GM18498 (cell line): ENCODE results near the gene CRHR1.
"Not testable (repeated sequence)": the region's sequence is repeated elsewhere in the genome, so short reads cannot be mapped to it uniquely, and the experiment has no call there.

Source experiments
- ATAC-seq: cut with Tn5 transposase; IDR thresholded peaks from one replicate; pipeline ENCODE4 v1.9.1; 2021; ENCODE audit warnings: mild to moderate bottlenecking, moderate library complexity; ENCODE audit not compliant: unreplicated experiment

The CRHR1 gene

DNA sequence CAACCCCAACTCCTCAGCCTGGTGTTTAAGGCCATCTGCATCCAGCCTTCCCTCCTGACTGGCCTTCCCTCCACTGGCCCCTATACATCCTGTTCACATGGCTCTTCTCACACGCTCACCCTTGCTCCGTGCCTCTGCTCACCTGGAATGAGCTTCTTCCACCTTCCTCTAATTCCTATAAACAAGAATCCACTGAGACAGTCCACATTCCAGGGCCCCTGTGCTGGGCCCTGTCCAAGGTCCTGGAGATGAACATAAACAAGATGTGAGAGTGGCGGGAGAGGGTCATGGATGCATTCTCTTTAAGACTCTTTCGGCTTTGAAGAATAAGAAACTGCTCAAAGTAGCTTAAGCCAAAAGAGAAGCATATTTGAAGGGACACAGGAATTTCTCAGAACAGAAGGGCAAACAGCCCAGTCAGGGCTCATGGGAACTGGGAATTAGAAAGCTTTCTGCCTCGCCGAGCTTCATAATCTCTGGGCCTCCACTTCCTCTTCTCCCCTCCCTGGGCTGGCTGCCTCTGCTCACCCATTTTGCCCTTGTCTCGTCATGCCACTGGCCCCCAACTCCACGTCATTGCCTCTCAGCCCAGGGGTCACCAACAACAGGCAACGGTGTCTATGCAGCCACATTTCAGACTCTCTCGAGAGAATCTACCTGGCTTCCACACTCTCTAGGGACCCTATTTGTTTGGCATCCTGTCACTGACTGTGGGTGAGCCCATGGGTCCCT lies 74.0 kb downstream of the CRHR1 start:
- no peak for ATAC-seq

DNA sequence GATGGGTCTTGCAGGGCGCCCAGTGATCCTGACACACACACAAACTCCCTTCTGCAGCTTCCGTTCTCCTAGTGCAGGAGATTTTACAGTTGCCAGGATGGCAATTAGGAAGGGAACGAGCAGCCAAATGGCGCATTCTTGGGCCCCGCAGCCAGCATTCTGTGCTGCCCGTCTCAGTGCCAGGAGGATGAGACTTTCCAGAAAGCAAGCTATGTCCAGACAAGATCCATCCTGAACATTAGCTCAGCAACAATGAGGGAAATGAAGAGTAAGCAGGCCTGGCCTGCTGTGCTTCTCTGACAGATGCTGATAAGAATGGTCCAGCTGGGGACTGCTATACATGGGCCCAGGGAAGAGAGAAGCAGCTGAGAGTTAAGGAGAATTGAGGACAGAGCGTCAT lies 77.0 kb downstream of the CRHR1 start:
- ATAC-seq: no peak

DNA sequence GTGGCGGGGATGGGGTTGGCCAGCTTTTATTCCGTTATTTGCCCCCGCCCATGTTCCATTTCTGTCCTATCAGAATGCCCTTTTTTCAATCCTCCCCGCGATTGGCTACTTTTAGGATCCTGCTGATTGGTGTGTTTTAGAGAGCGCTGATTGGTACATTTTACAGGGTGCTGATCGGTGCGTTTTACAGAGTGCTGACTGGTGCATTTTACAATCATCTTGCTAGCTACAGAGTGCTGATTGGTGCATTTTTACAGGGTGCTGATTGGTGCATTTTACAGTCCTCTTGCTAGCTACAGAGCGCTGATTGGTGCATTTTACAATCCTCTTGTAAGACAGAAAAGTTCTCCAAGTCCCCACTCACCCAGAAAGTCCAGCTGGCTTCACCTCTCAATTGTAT lies 78.0 kb downstream of the CRHR1 start:
- not testable (repeated sequence) for ATAC-seq

DNA sequence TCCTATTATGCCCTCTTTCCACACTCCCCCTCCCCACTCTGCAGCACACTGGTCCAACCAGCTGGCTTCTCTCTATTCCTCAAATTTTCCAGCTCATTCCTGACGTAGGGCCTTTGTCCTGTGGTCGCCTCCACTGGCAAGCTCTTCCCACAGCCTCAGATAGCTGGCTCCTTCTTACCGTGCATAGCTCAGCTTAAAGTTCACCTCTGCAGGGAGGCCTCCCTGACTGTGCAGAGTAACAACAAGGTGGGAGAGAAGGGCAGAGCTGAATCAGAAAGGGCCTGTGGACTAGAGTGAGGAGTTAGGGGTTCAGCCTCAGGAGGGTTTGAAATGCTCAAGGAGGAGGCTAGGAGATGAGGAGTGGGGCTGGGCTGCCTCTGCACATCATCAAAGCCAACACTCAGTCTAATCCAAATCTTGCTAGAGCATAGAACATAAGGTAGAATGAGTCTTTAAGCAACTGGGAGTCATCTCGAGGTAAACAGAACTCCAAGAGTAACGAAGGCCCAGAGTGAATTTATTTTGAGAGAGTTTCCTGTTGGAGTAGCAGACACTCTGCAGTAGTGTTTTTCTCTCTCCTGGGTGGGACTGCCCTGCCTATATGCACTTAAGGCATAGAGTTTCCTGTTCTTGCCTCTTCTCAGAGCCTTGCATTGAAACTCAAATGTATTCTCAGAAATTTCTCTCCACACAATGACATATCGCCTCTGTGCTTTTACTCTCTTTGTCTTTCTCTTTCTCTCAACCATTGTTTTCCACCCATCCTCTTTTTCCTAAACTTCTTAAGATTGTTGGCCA lies 79.9 kb downstream of the CRHR1 start:
- ATAC-seq: no peak

DNA sequence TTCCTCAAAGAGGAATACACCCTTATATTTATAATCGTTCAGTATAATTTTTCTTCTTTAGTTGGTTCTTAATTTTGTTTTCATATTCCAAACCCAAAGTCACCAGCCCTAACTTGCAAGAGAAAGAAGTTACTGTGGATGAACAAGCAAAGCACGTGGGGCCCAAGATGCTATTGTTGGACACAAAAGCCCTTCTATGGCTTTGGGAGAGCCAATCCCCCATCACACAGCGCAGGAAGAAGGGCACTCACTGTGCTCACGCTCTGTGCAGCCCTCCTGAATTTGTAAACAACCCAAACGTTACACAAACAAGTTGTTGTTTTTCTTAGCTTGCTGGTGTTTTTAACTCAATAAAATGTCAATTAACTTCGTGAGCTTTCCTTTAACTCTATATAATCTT lies 83.1 kb downstream of the CRHR1 start:
- no peak for ATAC-seq

DNA sequence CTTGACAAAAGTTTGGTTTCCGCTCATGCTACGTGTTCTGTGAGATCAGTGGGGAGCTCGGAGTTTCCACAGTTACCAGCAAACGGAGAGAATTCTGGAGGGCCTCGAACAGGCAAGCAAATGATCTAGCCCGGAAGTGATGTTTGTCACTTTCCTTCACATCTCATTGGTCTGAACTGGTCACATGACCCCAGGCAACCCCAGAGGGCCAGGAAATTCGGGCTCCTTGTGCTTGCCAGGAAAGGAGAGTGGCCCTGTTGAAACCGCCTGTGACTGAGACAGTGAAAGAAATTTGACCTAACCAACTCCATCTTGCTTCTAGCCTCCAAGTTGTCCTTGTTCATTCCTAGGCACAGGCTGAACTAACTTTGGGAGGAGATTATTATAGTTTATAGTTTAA lies 83.6 kb downstream of the CRHR1 start:
- ATAC-seq: no peak

DNA sequence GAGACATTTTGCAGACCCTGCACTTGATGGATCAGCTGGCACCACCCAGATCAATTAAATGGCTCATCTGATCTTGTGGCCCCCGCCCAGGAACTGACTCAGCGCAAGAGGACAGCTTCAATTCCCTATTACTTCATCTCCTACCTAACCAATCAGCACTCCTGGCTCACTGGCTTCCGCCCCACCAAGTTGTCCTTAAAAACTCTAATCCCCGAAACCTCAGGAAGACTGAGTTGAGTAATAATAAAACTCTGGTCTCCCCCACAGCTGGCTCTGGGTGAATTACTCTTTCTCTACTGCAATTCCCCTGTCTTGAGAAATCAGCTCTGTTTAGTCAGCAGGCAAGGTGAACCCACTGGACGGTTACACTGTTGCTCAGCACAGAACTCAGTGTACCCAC lies 84.2 kb downstream of the CRHR1 start:
- no peak for ATAC-seq

DNA sequence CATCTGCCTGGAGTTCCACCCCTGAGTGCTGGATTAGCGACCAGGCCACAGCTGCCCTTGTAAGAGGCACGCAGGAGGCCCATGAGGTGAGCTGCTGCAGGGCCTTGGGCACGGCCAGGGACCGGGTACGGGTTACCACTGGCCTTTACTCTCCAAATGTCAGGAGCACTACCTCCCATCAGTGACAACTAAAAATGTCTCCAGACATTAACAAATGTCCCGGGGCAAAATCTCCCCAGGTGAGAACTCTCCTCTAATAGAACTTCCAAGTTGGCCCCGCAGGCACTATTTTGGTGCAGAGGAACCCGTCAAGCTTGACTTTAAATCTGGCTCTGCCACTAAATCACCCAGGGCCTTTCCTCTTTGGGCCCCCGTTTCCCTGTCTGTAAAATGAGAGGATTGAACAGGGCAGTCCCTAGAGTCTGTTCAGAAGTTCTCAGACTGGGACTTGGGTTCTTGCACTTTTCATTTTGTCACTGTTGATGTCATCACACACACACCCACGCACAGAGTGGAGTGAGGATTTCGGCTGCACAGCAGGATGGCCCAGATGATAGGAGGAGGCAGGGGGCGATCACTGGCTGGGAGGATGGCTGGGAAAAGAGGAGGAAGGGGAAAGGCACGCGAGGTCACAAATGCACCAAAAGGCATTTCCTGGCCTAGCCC lies 85.7 kb downstream of the CRHR1 start:
- ATAC-seq: no peak

DNA sequence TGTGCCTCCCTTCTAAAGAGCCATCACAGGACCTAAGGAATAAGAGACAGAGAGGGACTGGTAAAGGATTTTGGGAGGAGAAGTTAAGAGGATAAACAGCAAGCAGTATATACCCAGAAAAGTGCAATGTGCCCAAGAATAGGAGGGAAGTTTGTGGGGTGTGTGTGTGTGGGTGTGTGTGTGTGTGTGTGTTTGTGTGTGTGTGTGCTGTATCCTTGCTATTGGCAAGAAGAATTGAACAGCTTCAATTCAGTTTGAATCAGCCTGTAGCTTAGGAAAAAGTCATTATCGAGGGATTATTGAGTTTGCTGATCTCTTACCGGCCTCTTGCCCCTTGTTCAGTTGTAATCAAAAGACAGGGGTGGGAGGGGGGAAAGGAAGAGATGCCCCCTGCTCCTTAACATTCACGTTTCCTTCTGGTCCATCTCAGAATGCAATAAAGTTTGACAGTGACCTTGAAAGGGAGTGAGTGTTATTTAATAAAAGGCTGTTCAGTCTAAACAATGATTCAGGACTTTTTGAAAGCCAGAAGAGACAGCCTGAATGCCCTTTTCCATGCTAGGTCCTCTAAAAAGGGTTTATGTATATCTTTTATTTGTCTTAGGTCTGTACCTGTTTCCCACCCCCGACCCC lies 86.3 kb downstream of the CRHR1 start:
- no peak for ATAC-seq

DNA sequence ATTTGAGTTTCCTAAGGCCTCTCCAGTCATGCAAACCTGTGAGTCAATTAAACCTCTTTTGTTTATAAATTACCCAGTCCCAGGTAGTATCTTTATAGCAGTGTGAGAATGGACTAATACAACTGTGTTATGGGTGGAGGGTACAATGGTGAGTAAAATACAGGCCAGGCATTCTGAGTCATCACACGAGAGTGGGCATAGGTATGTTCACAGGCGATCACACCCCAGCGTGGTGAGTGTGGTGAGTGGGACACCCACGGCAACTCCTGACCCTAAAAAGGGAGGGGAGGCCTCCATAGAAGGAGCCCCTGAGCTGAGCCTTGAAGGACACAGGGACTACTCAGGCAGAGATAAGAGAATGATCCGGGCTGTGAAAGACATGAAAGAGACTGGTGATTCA lies 87.6 kb downstream of the CRHR1 start:
- ATAC-seq: no peak

DNA sequence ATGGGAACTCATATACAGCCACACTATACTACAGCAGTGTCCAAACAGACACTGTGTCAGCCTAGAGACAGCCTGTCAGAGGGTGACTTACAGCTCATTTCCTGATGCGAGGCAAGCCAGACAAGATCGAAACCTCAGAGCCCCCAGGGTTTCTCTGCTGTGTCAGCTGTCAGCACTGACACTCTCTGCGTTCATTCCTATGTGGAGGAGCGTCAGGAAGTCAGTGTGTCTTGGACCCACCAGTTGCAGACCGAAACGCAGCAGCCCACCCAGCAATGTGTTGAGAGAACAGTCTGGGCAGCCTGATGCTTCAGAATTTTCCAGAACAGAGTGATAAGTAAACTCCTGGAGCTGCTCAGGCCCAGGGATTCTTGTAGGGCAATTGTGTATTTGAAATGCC lies 89.6 kb downstream of the CRHR1 start:
- ATAC-seq: no peak

DNA sequence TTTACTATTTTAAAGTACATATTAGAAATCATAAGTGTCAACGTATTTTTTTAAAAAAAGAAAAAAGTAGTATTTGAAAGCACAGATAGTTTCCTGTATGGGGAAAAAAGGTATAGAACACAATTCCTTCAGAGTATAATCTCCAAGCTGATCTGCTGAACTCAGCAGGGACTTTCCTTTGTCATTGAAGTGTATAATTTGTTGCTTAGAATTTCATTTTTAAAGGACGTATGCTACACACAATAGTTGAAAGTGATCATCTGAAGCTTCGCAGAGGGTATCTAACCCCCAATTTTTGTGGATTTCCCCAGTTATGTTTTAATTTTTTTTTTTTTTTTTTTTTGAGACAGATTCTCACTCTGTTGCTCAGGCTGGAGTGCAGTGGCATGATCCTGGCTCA lies 90.0 kb downstream of the CRHR1 start:
- no peak for ATAC-seq

DNA sequence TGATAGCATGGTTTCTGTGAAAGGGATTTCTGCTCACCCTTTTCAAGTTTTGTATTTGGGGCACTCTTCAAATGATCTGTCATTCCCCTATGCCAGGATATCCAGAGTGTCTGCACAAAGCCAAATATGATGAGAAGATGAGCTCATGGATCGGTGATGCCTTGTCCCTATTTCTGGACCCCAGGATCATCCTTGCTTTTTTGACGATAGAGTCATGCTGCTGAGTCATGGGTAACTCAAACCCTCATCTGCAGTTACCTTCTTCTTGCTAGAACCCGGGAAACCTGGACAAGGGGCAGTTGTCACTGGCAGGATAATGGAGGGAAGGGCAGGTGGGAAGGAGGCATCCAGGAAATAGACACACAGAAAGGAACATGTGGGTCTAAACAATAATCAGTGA lies 92.4 kb downstream of the CRHR1 start:
- ATAC-seq: no peak

DNA sequence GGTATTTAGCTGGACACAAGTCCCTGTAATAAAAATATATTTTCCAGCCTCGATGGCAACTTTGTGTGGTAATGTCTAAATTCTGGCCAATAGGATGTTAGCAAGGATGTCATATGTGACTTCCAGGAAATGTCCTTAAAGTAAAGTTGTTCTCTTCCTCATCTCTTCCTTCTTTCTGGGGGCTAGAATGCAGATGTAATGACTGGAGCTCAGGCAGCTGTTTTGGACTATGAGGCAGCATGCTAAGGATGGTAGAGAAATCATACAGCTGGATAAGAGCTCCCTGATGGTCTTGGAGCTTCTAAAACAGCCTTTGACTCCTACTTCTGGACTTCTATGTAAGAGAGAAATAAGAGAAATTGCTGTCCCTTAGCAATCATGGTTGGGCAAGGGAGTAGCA lies 93.3 kb downstream of the CRHR1 start:
- no peak for ATAC-seq

DNA sequence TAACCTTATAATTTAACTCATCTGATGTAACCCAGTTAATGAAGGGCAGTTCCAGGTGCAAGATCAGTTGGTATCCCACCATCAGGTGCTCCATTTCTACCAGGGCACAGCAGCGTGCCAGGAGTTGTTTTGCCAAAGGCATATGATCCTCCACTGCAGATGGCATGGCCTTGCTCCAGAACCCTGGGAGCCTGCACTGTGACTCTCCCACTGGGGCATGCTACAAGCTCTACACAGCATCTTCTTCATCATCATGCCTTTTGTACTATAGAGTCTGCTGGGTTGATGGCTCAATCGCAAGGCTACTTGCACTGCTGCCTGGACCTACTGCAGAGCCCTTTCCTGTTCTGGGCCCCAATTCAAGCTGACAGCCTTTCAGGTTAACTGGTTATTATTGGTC lies 98.9 kb downstream of the CRHR1 start:
- ATAC-seq: no peak
